Stimulated activated memory B cell treated with anti-CD40 and anti-IgM and Interleukin-4, amounts not matched to agents 10 μg/mL and 1 μg/mL and 100 μg/mL, for 72 hours (primary cell): ENCODE results near the gene CERK.
A peak's percentile ranks its signal among the peaks of the same experiment; 100 is the strongest.

ENCODE experiments used
- ATAC-seq: fragments of 150-1000 bp; cut with Tn5 transposase; 2 replicates; pipeline ENCODE4 v1.10.0; 2021
- H3K27ac Mint-ChIP-seq: one replicate; pipeline ENCODE4 v1.8.0; 2022; ENCODE audit warnings: mild to moderate bottlenecking, mixed read lengths
- H3K27me3 Mint-ChIP-seq: one replicate; pipeline ENCODE4 v1.8.0; 2022; ENCODE audit warnings: mixed read lengths
- H3K36me3 Mint-ChIP-seq: one replicate; pipeline ENCODE4 v1.8.0; 2022; ENCODE audit warnings: mixed read lengths
- H3K4me1 Mint-ChIP-seq: one replicate; pipeline ENCODE4 v1.8.0; 2022; ENCODE audit warnings: mixed read lengths
- H3K4me3 Mint-ChIP-seq: one replicate; pipeline ENCODE4 v1.8.0; 2022; ENCODE audit warnings: mild to moderate bottlenecking, moderate library complexity, mixed read lengths
- H3K9me3 Mint-ChIP-seq: one replicate; pipeline ENCODE4 v1.8.0; 2022; ENCODE audit warnings: mixed read lengths

The CERK gene

GRCh38 chr22:46757104-46757503, 19.1 kb upstream of the CERK start:
- Mint-ChIP-seq H3K36me3 (peaks cover 6% of the 10 kb centered on the region), H3K4me1 (peaks cover 31% of the 10 kb centered on the region), H3K27ac (no peak overlapping the region), H3K9me3 (peaks cover 5% of the 10 kb centered on the region), H3K4me3 (no peak overlapping the region), H3K27me3 (no peaks in the 10 kb centered on the region)
- ATAC-seq: no peak

GRCh38 chr22:46756097-46756496, 18.0 kb upstream of the CERK start:
- ATAC-seq: no peak
- H3K27me3 Mint-ChIP-seq: peaks cover 7% of the 10 kb centered on the region
- peaks cover 5% of the 10 kb centered on the region for H3K9me3 Mint-ChIP-seq
- H3K36me3 Mint-ChIP-seq: peaks cover 6% of the 10 kb centered on the region
- no peak overlapping the region for H3K4me3 Mint-ChIP-seq
- H3K4me1 Mint-ChIP-seq: peaks cover 28% of the 10 kb centered on the region
- H3K27ac Mint-ChIP-seq: no peak overlapping the region

GRCh38 chr22:46755525-46755924, 17.5 kb upstream of the CERK start:
- peaks cover 12% of the 10 kb centered on the region for H3K27me3 Mint-ChIP-seq
- no peak overlapping the region for H3K4me3 Mint-ChIP-seq
- no peak for ATAC-seq
- H3K27ac Mint-ChIP-seq: no peak overlapping the region
- H3K36me3 Mint-ChIP-seq: peaks cover 6% of the 10 kb centered on the region
- H3K9me3 Mint-ChIP-seq: peaks cover 5% of the 10 kb centered on the region
- H3K4me1 Mint-ChIP-seq: peaks cover 28% of the 10 kb centered on the region

- Mint-ChIP-seq H3K27ac (peak overlapping the region; percentile 63), H3K9me3 (peaks cover 5% of the 10 kb centered on the region), H3K27me3 (peaks cover 18% of the 10 kb centered on the region), H3K36me3 (peaks cover 6% of the 10 kb centered on the region), H3K4me3 (no peak overlapping the region), H3K4me1 (peaks cover 35% of the 10 kb centered on the region)
- ATAC-seq: no peak
Observed at GRCh38 chr22:46754826-46755225, 16.8 kb upstream of the CERK start.

GRCh38 chr22:46754110-46754799, 16.2 kb upstream of the CERK start:
- Mint-ChIP-seq H3K4me3 (no peak overlapping the region), H3K4me1 (peaks cover 41% of the 10 kb centered on the region), H3K27ac (peak overlapping the region; percentile 63), H3K9me3 (peaks cover 5% of the 10 kb centered on the region), H3K27me3 (peaks cover 23% of the 10 kb centered on the region), H3K36me3 (peaks cover 6% of the 10 kb centered on the region)
- ATAC-seq: peak; percentile 49

GRCh38 chr22:46753761-46754109, 15.7 kb upstream of the CERK start:
- H3K9me3 Mint-ChIP-seq: peaks cover 5% of the 10 kb centered on the region
- H3K27me3 Mint-ChIP-seq: peaks cover 28% of the 10 kb centered on the region
- no peak overlapping the region for H3K4me3 Mint-ChIP-seq
- peak overlapping the region; percentile 63 for H3K27ac Mint-ChIP-seq
- H3K4me1 Mint-ChIP-seq: peaks cover 44% of the 10 kb centered on the region
- no peak for ATAC-seq
- peaks cover 6% of the 10 kb centered on the region for H3K36me3 Mint-ChIP-seq

- Mint-ChIP-seq H3K27ac (no peak overlapping the region), H3K9me3 (peaks cover 5% of the 10 kb centered on the region), H3K27me3 (peaks cover 31% of the 10 kb centered on the region), H3K4me3 (no peak overlapping the region), H3K4me1 (peaks cover 42% of the 10 kb centered on the region), H3K36me3 (peaks cover 6% of the 10 kb centered on the region)
- no peak for ATAC-seq
Observed at GRCh38 chr22:46753360-46753759, 15.3 kb upstream of the CERK start.

- Mint-ChIP-seq H3K9me3 (peaks cover 5% of the 10 kb centered on the region), H3K36me3 (peaks cover 6% of the 10 kb centered on the region), H3K27me3 (peaks cover 31% of the 10 kb centered on the region), H3K27ac (no peak overlapping the region), H3K4me1 (peaks cover 41% of the 10 kb centered on the region), H3K4me3 (no peak overlapping the region)
- ATAC-seq: no peak
Observed at GRCh38 chr22:46752988-46753310, 14.9 kb upstream of the CERK start.

- no peak for ATAC-seq
- Mint-ChIP-seq H3K36me3 (peaks cover 6% of the 10 kb centered on the region), H3K27me3 (peaks cover 31% of the 10 kb centered on the region), H3K4me1 (peaks cover 41% of the 10 kb centered on the region), H3K27ac (no peak overlapping the region), H3K9me3 (peaks cover 5% of the 10 kb centered on the region), H3K4me3 (no peak overlapping the region)
Observed at GRCh38 chr22:46752286-46752987, 14.4 kb upstream of the CERK start.

GRCh38 chr22:46750863-46751443, 12.9 kb upstream of the CERK start:
- Mint-ChIP-seq H3K27me3 (peaks cover 31% of the 10 kb centered on the region), H3K36me3 (no peaks in the 10 kb centered on the region), H3K4me1 (peaks cover 41% of the 10 kb centered on the region), H3K4me3 (no peak overlapping the region), H3K9me3 (no peaks in the 10 kb centered on the region), H3K27ac (peak overlapping the region; percentile 3)
- ATAC-seq: no peak

- peaks cover 31% of the 10 kb centered on the region for H3K27me3 Mint-ChIP-seq
- no peaks in the 10 kb centered on the region for H3K9me3 Mint-ChIP-seq
- no peaks in the 10 kb centered on the region for H3K36me3 Mint-ChIP-seq
- no peak overlapping the region for H3K4me3 Mint-ChIP-seq
- no peak for ATAC-seq
- H3K27ac Mint-ChIP-seq: peak overlapping the region; percentile 3
- peaks cover 41% of the 10 kb centered on the region for H3K4me1 Mint-ChIP-seq
Observed at GRCh38 chr22:46750530-46750800, 12.4 kb upstream of the CERK start.

GRCh38 chr22:46749682-46750529, 11.9 kb upstream of the CERK start:
- H3K36me3 Mint-ChIP-seq: no peaks in the 10 kb centered on the region
- peaks cover 41% of the 10 kb centered on the region for H3K4me1 Mint-ChIP-seq
- no peak overlapping the region for H3K4me3 Mint-ChIP-seq
- no peaks in the 10 kb centered on the region for H3K9me3 Mint-ChIP-seq
- H3K27ac Mint-ChIP-seq: peak overlapping the region; percentile 3
- ATAC-seq: no peak
- peaks cover 31% of the 10 kb centered on the region for H3K27me3 Mint-ChIP-seq

- no peak for ATAC-seq
- Mint-ChIP-seq H3K27ac (peak overlapping the region; percentile 3), H3K36me3 (no peaks in the 10 kb centered on the region), H3K27me3 (peaks cover 31% of the 10 kb centered on the region), H3K4me3 (no peak overlapping the region), H3K4me1 (peaks cover 36% of the 10 kb centered on the region), H3K9me3 (no peaks in the 10 kb centered on the region)
Observed at GRCh38 chr22:46748908-46749675, 11.0 kb upstream of the CERK start.

GRCh38 chr22:46748206-46748907, 10.3 kb upstream of the CERK start:
- Mint-ChIP-seq H3K36me3 (no peaks in the 10 kb centered on the region), H3K27ac (no peak overlapping the region), H3K4me1 (peaks cover 32% of the 10 kb centered on the region), H3K9me3 (no peaks in the 10 kb centered on the region), H3K27me3 (peaks cover 31% of the 10 kb centered on the region), H3K4me3 (no peak overlapping the region)
- ATAC-seq: no peak
